Calu3 (cell line): ENCODE data around the gene SDK2. TPM values are rescaled to one million over a fixed set of nuclear protein-coding genes. Genes with fewer than 3 reads are reported as not detected.

Experiments used
- BruUV-seq: library from RNA; stranded (reverse); fragments of 400-500 nt; replicated peaks from 2 replicates; lab custom pipeline; 2021; lab: Mats Ljungman, UMichigan
- CTCF ChIA-PET: fragments of 300-600 bp; sonication (Branson Sonifier 250); formaldehyde crosslinking; loops from one replicate; lab custom pipeline; 2022; ENCODE audit warnings: antibody characterized with exemption; lab: Charles Lee
- DNase-seq: peaks from one replicate; pipeline ENCODE4 v3.0.0; 2022
- H3K27ac Mint-ChIP-seq: one replicate; pipeline ENCODE4 v1.8.0; 2022; ENCODE audit warnings: mixed read lengths; ENCODE audit not compliant: unreplicated experiment
- H3K27me3 Mint-ChIP-seq: one replicate; pipeline ENCODE4 v1.8.0; 2022; ENCODE audit warnings: mixed read lengths; ENCODE audit not compliant: unreplicated experiment
- H3K36me3 Mint-ChIP-seq: one replicate; pipeline ENCODE4 v1.8.0; 2022; ENCODE audit warnings: mild to moderate bottlenecking, moderate library complexity, mixed read lengths; ENCODE audit not compliant: insufficient read depth, unreplicated experiment
- H3K4me1 Mint-ChIP-seq: one replicate; pipeline ENCODE4 v1.8.0; 2022; ENCODE audit warnings: mild to moderate bottlenecking, low read depth, mixed read lengths; ENCODE audit not compliant: unreplicated experiment
- H3K4me3 Mint-ChIP-seq: one replicate; pipeline ENCODE4 v1.8.0; 2022; ENCODE audit warnings: mild to moderate bottlenecking, low read depth, moderate library complexity, mixed read lengths; ENCODE audit not compliant: unreplicated experiment
- H3K9me3 Mint-ChIP-seq: one replicate; pipeline ENCODE4 v1.8.0; 2022; ENCODE audit warnings: low read depth, mixed read lengths; ENCODE audit not compliant: unreplicated experiment
- CTCF ChIP-seq: fragments of 200-600 bp; IDR thresholded peaks from one replicate; pipeline ENCODE4 v1.8.0; 2022; ENCODE audit warnings: antibody characterized with exemption; ENCODE audit not compliant: unreplicated experiment
- intact Hi-C: fragments of 100-400 bp; cut with micrococcal nuclease; formaldehyde crosslinking; loops from one replicate; pipeline ENCODE4 v1.10.0; 2022; ENCODE audit not compliant: unreplicated experiment
- total RNA-seq: library from RNA; stranded (reverse); gene quantifications from 2 replicates; pipeline ENCODE4 v1.2.3, GENCODE V29; 2022

SDK2 gene
- total RNA-seq, 1 experiment from 2014 or later: not detected

- H3K9me3 Mint-ChIP-seq: no peaks in the 10 kb centered on the region
- no peak overlapping the region for H3K4me3 Mint-ChIP-seq
- intact Hi-C loops: no loop called here
- CTCF ChIA-PET: no interaction called here
- no peak for DNase-seq
- no peak overlapping the region for H3K27ac Mint-ChIP-seq
- TF ChIP-seq CTCF: no peak
- H3K27me3 Mint-ChIP-seq: peaks cover 57% of the 10 kb centered on the region
- no peaks in the 10 kb centered on the region for H3K4me1 Mint-ChIP-seq
- no peaks in the 10 kb centered on the region for H3K36me3 Mint-ChIP-seq
- BruUV-seq: no TSS peak
Observed at GRCh38 chr17:73430848-73431247, 213.4 kb downstream of the SDK2 start.

- no TSS peak for BruUV-seq
- TF ChIP-seq CTCF: no peak
- Mint-ChIP-seq H3K4me3 (no peak overlapping the region), H3K27ac (no peak overlapping the region), H3K36me3 (no peaks in the 10 kb centered on the region), H3K4me1 (no peaks in the 10 kb centered on the region), H3K9me3 (no peaks in the 10 kb centered on the region), H3K27me3 (peaks cover 52% of the 10 kb centered on the region)
- CTCF ChIA-PET: interaction anchor here (1.1 kb wide), 1 partner anchor 278 kb away, joined by 3 read pairs; no protein-coding TSS in a partner anchor
- DNase-seq: no peak
- intact Hi-C loops: no loop called here
Observed at GRCh38 chr17:73430165-73430680, 214.0 kb downstream of the SDK2 start.

- intact Hi-C loops: loop anchor here (2.0 to 10.0 kb wide), 2 partner anchors 569 to 745 kb away; no protein-coding TSS in a partner anchor
- CTCF ChIA-PET: interaction anchor here (1.1 kb wide), 1 partner anchor 279 kb away, joined by 3 read pairs; no protein-coding TSS in a partner anchor
- H3K4me1 Mint-ChIP-seq: no peaks in the 10 kb centered on the region
- no peaks in the 10 kb centered on the region for H3K36me3 Mint-ChIP-seq
- no TSS peak for BruUV-seq
- no peak overlapping the region for H3K27ac Mint-ChIP-seq
- DNase-seq: peak; percentile 88
- no peak overlapping the region for H3K4me3 Mint-ChIP-seq
- TF ChIP-seq CTCF: peak; percentile 87
- no peaks in the 10 kb centered on the region for H3K9me3 Mint-ChIP-seq
- peaks cover 46% of the 10 kb centered on the region for H3K27me3 Mint-ChIP-seq
Observed at GRCh38 chr17:73429440-73430164, 214.6 kb downstream of the SDK2 start.

GRCh38 chr17:73427198-73427597 is 217.0 kb downstream of the SDK2 start:
- intact Hi-C loops: loop anchor here (10.0 kb wide), 1 partner anchor 748 kb away; no protein-coding TSS in a partner anchor
- H3K4me1 Mint-ChIP-seq: no peaks in the 10 kb centered on the region
- CTCF ChIA-PET: no interaction called here
- TF ChIP-seq CTCF: no peak
- no peak for DNase-seq
- no TSS peak for BruUV-seq
- peaks cover 42% of the 10 kb centered on the region for H3K27me3 Mint-ChIP-seq
- H3K4me3 Mint-ChIP-seq: no peak overlapping the region
- no peaks in the 10 kb centered on the region for H3K9me3 Mint-ChIP-seq
- no peak overlapping the region for H3K27ac Mint-ChIP-seq
- H3K36me3 Mint-ChIP-seq: no peaks in the 10 kb centered on the region
